Effector memory CD4-positive, alpha-beta T cell (primary cell): ENCODE measurements around the gene FBLN2.

Experiments used
- DNase-seq, 3 donors: peaks; one replicate each; pipeline ENCODE4 v3.0.0-alpha.2; 2020
- H3K27ac ChIP-seq: 2 replicates; pipeline ENCODE4 v1.7.0; 2013; ENCODE audit warnings: mild to moderate bottlenecking, low read length, moderate library complexity; ENCODE audit not compliant: insufficient read depth, poor library complexity, severe bottlenecking
- H3K27me3 ChIP-seq: replicated peaks from 2 replicates; pipeline ENCODE4 v1.7.0; 2013; ENCODE audit warnings: mild to moderate bottlenecking, low read length; ENCODE audit not compliant: insufficient read depth, control insufficient read depth, poor library complexity, severe bottlenecking
- H3K36me3 ChIP-seq: 2 replicates; pipeline ENCODE4 v1.7.0; 2013; ENCODE audit warnings: mild to moderate bottlenecking, low read length, moderate library complexity; ENCODE audit not compliant: control insufficient read depth, insufficient read depth
- H3K4me1 ChIP-seq: 2 replicates; pipeline ENCODE4 v1.7.0; 2013; ENCODE audit warnings: low read length, mild to moderate bottlenecking; ENCODE audit not compliant: control insufficient read depth, insufficient read depth, poor library complexity, severe bottlenecking
- H3K4me3 ChIP-seq: 2 replicates; pipeline ENCODE4 v1.7.0; 2013; ENCODE audit warnings: low read length, low read depth, mild to moderate bottlenecking; ENCODE audit not compliant: insufficient read depth, poor library complexity, severe bottlenecking
- H3K9me3 ChIP-seq: 2 replicates; pipeline ENCODE4 v1.7.0; 2013; ENCODE audit warnings: mild to moderate bottlenecking, low read length, moderate library complexity; ENCODE audit not compliant: control insufficient read depth

Gene FBLN2

GRCh38 chr3:13570391-13571194 is 21.7 kb downstream of the FBLN2 start:
- Histone ChIP-seq H3K4me1 (no peaks in the 10 kb centered on the region), H3K27ac (no peak overlapping the region), H3K9me3 (no peaks in the 10 kb centered on the region), H3K36me3 (no peaks in the 10 kb centered on the region), H3K27me3 (no peaks in the 10 kb centered on the region), H3K4me3 (no peak overlapping the region)
- DNase-seq, result no peak

- Histone ChIP-seq H3K4me1 (no peaks in the 10 kb centered on the region), H3K4me3 (no peak overlapping the region), H3K27ac (no peak overlapping the region), H3K9me3 (no peaks in the 10 kb centered on the region), H3K36me3 (no peaks in the 10 kb centered on the region), H3K27me3 (no peaks in the 10 kb centered on the region)
- DNase-seq, result no peak
Observed at GRCh38 chr3:13571264-13571663, 22.3 kb downstream of the FBLN2 start.

GRCh38 chr3:13571831-13572750 is 23.2 kb downstream of the FBLN2 start:
- Histone ChIP-seq H3K4me3 (no peak overlapping the region), H3K27me3 (no peaks in the 10 kb centered on the region), H3K27ac (no peak overlapping the region), H3K36me3 (no peaks in the 10 kb centered on the region), H3K4me1 (no peaks in the 10 kb centered on the region), H3K9me3 (no peaks in the 10 kb centered on the region)
- no peak for DNase-seq

GRCh38 chr3:13572926-13573623 is 24.1 kb downstream of the FBLN2 start:
- H3K27ac ChIP-seq, result no peak overlapping the region
- no peaks in the 10 kb centered on the region for H3K36me3 ChIP-seq
- no peak overlapping the region for H3K4me3 ChIP-seq
- no peaks in the 10 kb centered on the region for H3K4me1 ChIP-seq
- no peaks in the 10 kb centered on the region for H3K27me3 ChIP-seq
- DNase-seq, result no peak
- H3K9me3 ChIP-seq, result no peaks in the 10 kb centered on the region

- no peak for DNase-seq
- H3K9me3 ChIP-seq, result no peaks in the 10 kb centered on the region
- H3K4me3 ChIP-seq, result no peak overlapping the region
- H3K36me3 ChIP-seq, result no peaks in the 10 kb centered on the region
- no peaks in the 10 kb centered on the region for H3K27me3 ChIP-seq
- H3K4me1 ChIP-seq, result no peaks in the 10 kb centered on the region
- H3K27ac ChIP-seq, result no peak overlapping the region
Observed at GRCh38 chr3:13574083-13574797, 25.3 kb downstream of the FBLN2 start.

- Histone ChIP-seq H3K27me3 (no peaks in the 10 kb centered on the region), H3K4me3 (no peak overlapping the region), H3K27ac (no peak overlapping the region), H3K36me3 (no peaks in the 10 kb centered on the region), H3K4me1 (no peaks in the 10 kb centered on the region), H3K9me3 (no peaks in the 10 kb centered on the region)
- DNase-seq, result no peak
Observed at GRCh38 chr3:13574798-13575451, 26.0 kb downstream of the FBLN2 start.

GRCh38 chr3:13575459-13576061 is 26.6 kb downstream of the FBLN2 start:
- no peak overlapping the region for H3K4me3 ChIP-seq
- no peaks in the 10 kb centered on the region for H3K9me3 ChIP-seq
- H3K36me3 ChIP-seq, result no peaks in the 10 kb centered on the region
- no peaks in the 10 kb centered on the region for H3K4me1 ChIP-seq
- no peak for DNase-seq
- H3K27me3 ChIP-seq, result no peaks in the 10 kb centered on the region
- H3K27ac ChIP-seq, result no peak overlapping the region

- no peaks in the 10 kb centered on the region for H3K27me3 ChIP-seq
- no peaks in the 10 kb centered on the region for H3K4me1 ChIP-seq
- no peaks in the 10 kb centered on the region for H3K36me3 ChIP-seq
- H3K4me3 ChIP-seq, result no peak overlapping the region
- no peak overlapping the region for H3K27ac ChIP-seq
- H3K9me3 ChIP-seq, result no peaks in the 10 kb centered on the region
- no peak for DNase-seq
Observed at GRCh38 chr3:13577181-13578121, 28.5 kb downstream of the FBLN2 start.
